22Rv1 (cell line): ENCODE measurements around the gene KRT14.

ENCODE experiments used
- CTCF ChIP-seq: fragments of 450-650 bp; IDR thresholded peaks from 2 replicates; pipeline ENCODE4 v1.5.1; 2017; ENCODE audit warnings: mild to moderate bottlenecking
- ZFX ChIP-seq: fragments of 450-650 bp; IDR thresholded peaks from 2 replicates; pipeline ENCODE4 v1.6.1; 2017; ENCODE audit warnings: antibody characterized with exemption, borderline replicate concordance

- TF ChIP-seq CTCF (no peak), ZFX (no peak)
Observed at GRCh38 chr17:41552455-41552854, 34.2 kb downstream of the KRT14 start.
